RWPE2 (cell line): ENCODE measurements around the gene TAAR1.
"Not testable (repeated sequence)": the region's sequence is repeated elsewhere in the genome, so short reads cannot be mapped to it uniquely, and the experiment has no call there.

Experiments used
- ATAC-seq: fragments of 200-7000 bp; cut with Tn5 transposase; 3 replicates; pipeline ENCODE4 v1.9.1; 2021; ENCODE audit warnings: low read depth
- DNase-seq: peaks from one replicate; pipeline ENCODE4 v3.0.0-alpha.2; 2020; ENCODE audit warnings: low spot score
- H3K27ac ChIP-seq: fragments of 450-650 bp; 2 replicates; pipeline ENCODE4 v1.5.1; 2017; ENCODE audit warnings: mild to moderate bottlenecking; ENCODE audit not compliant: poor library complexity, severe bottlenecking
- H3K27me3 ChIP-seq: fragments of 250-450 bp; sonication (Bioruptor Pico); 2 replicates; pipeline ENCODE4 v1.5.1; 2021; ENCODE audit warnings: mild to moderate bottlenecking, moderate library complexity; ENCODE audit not compliant: insufficient read depth, poor library complexity, severe bottlenecking
- H3K36me3 ChIP-seq: fragments of 250-450 bp; sonication (Bioruptor Pico); 2 replicates; pipeline ENCODE4 v1.5.1; 2020; ENCODE audit warnings: low read depth, mild to moderate bottlenecking, moderate library complexity
- H3K4me1 ChIP-seq: fragments of 250-450 bp; sonication (Bioruptor Pico); 2 replicates; pipeline ENCODE4 v1.5.1; 2021; ENCODE audit warnings: mild to moderate bottlenecking, moderate library complexity; ENCODE audit not compliant: insufficient read depth, poor library complexity, severe bottlenecking
- H3K4me3 ChIP-seq: fragments of 250-450 bp; sonication (Bioruptor Pico); 2 replicates; pipeline ENCODE4 v1.5.1; 2021; ENCODE audit warnings: mild to moderate bottlenecking, moderate library complexity; ENCODE audit not compliant: severe bottlenecking
- H3K9me3 ChIP-seq: fragments of 250-450 bp; sonication (Bioruptor Pico); 2 replicates; pipeline ENCODE4 v1.5.1; 2021; ENCODE audit warnings: mild to moderate bottlenecking, moderate library complexity; ENCODE audit not compliant: severe bottlenecking
- TF ChIP-seq, protein P1 (sequence below): fragments of 450-650 bp; IDR thresholded peaks from one replicate; pipeline ENCODE4 v1.5.1; 2017; ENCODE audit warnings: mild to moderate bottlenecking, moderate library complexity; ENCODE audit not compliant: poor library complexity, severe bottlenecking

TAAR1 gene, protein sequence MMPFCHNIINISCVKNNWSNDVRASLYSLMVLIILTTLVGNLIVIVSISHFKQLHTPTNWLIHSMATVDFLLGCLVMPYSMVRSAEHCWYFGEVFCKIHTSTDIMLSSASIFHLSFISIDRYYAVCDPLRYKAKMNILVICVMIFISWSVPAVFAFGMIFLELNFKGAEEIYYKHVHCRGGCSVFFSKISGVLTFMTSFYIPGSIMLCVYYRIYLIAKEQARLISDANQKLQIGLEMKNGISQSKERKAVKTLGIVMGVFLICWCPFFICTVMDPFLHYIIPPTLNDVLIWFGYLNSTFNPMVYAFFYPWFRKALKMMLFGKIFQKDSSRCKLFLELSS

DNA sequence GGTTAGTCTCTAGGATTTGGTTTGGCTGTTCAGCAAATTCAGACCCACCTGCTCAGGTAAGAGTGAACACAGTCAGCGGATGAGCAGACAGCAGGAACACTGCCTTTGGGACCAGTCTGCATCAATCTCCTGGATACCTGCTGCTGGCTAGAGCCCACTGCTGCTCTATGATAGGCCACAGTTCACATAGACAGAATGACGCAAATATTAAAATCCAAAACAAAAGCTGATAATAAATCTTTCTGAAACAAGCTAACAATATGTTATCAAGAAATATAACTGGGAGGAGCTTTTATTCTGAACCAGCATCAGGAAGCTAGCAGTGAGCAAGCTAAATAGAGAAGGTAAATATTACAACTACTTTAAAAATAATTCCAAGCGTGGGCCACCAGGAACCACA, at the start of gene TAAR1:
TAAR1 (minus strand) TSS at position 101 of the 400 bp plus-strand sequence. CDS start 13,179 bp downstream, outside the sequence.
- DNase-seq (no peak), ATAC-seq (no peak)
- H3K9me3 ChIP-seq = no peaks in the 10 kb centered on the region

DNA sequence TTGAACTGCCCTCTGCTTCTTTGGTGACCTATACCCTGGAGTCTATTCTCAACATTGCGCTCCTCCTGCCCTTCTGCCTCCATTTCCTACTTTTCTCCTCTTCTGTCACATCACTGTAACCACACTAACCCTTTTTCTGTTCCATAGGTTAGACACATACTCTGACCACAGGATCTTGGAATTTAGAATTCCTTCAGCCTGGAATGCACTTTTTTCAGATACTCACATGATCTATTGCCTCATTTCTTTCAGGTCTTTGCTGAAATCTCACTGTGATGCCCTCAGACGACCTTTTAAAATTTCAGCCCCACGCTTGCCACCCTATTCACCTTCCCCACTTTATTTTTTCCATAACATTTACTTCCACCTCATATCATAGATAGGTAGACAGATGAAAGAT, 49.8 kb upstream of the TAAR1 start:
- Histone ChIP-seq H3K27ac (no peak overlapping the region), H3K4me1 (peaks cover 3% of the 10 kb centered on the region), H3K36me3 (no peaks in the 10 kb centered on the region), H3K4me3 (no peak overlapping the region), H3K27me3 (no peaks in the 10 kb centered on the region), H3K9me3 (no peaks in the 10 kb centered on the region)
- DNase-seq (no peak), ATAC-seq (no peak)
- TF ChIP-seq, protein P1, sequence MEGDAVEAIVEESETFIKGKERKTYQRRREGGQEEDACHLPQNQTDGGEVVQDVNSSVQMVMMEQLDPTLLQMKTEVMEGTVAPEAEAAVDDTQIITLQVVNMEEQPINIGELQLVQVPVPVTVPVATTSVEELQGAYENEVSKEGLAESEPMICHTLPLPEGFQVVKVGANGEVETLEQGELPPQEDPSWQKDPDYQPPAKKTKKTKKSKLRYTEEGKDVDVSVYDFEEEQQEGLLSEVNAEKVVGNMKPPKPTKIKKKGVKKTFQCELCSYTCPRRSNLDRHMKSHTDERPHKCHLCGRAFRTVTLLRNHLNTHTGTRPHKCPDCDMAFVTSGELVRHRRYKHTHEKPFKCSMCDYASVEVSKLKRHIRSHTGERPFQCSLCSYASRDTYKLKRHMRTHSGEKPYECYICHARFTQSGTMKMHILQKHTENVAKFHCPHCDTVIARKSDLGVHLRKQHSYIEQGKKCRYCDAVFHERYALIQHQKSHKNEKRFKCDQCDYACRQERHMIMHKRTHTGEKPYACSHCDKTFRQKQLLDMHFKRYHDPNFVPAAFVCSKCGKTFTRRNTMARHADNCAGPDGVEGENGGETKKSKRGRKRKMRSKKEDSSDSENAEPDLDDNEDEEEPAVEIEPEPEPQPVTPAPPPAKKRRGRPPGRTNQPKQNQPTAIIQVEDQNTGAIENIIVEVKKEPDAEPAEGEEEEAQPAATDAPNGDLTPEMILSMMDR = no peak

More for the DNA sequence above, at the start of gene TAAR1:
- Histone ChIP-seq H3K36me3 (no peaks in the 10 kb centered on the region), H3K4me1 (no peaks in the 10 kb centered on the region), H3K27me3 (no peaks in the 10 kb centered on the region), H3K27ac (no peak within 1 kb of the TSS), H3K4me3 (no peak within 1 kb of the TSS)
- TF ChIP-seq, protein P1 = no peak

DNA sequence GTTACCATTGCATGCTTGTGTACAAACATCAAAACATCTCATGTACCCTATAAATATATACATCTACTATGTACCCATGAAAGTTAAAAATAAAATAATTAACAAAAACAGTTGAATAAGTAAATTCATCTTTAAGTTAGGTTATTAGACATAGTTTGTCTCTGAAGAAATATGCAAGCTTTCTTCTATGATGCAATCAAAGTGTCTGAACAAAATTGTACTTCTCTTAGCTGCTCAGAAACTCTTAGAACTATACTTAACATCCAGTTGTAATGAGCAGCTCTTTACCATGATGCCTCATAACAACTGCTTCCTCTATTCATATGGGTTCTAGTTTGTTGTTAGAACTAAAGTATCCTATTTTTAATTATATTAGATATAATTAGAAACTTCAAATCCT, 49.0 kb upstream of the TAAR1 start:
- Histone ChIP-seq H3K36me3 (no peaks in the 10 kb centered on the region), H3K27ac (no peak overlapping the region), H3K4me1 (peaks cover 3% of the 10 kb centered on the region), H3K27me3 (no peaks in the 10 kb centered on the region), H3K4me3 (no peak overlapping the region), H3K9me3 (no peaks in the 10 kb centered on the region)
- no peak for DNase-seq
- TF ChIP-seq, protein P1 = no peak
- ATAC-seq = no peak

DNA sequence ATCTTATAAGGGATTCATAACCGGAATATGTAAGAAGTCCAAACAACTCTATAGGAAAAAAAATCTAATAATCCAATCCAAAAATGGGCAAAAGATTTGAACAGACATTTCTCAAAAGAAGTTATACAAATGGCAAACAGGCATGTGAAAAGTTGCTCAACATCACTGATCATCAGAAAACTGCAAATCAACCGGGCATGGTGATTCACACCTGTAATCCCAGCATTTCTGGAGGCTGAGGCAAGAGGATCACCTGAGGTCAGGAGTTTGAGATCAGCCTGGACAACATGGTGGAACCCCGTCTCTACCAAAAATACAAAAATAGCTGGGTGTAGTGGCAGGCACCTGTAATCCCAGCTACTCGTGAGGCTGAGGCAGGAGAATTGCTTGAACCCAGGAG, 47.8 kb upstream of the TAAR1 start:
- ATAC-seq, H3K4me3 ChIP-seq, H3K27ac ChIP-seq, H3K36me3 ChIP-seq, H3K9me3 ChIP-seq, H3K4me1 ChIP-seq, H3K27me3 ChIP-seq, DNase-seq: not testable (repeated sequence)

DNA sequence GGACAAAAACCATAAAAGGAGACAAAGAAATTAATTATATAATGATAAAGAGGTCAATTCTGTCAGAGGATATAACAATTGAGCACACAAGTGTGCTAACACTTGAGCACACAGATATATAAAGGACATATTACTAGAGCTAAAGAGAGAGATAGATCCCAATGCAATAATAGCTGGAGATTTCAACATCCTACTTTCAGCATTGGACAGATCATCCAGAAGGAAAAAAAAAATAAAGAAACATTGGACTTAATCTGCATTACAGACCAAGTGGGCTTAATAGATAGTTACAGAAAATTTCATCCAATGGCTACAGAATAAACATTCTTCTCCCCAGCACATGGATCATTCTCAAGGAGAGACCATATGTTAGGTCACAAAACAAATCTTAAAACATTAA, 45.0 kb upstream of the TAAR1 start:
- no peak for DNase-seq
- ATAC-seq = no peak
- Histone ChIP-seq H3K27me3 (no peaks in the 10 kb centered on the region), H3K9me3 (no peaks in the 10 kb centered on the region), H3K4me1 (no peaks in the 10 kb centered on the region), H3K4me3 (no peak overlapping the region), H3K36me3 (no peaks in the 10 kb centered on the region), H3K27ac (no peak overlapping the region)
- TF ChIP-seq, protein P1 = no peak
